Glutamatergic neuron (in vitro differentiated cells): ENCODE measurements around the gene KRTCAP3. TPM values are rescaled to one million over a fixed set of nuclear protein-coding genes. Genes with fewer than 3 reads are reported as not detected.
"Not testable (repeated sequence)": the region's sequence is repeated elsewhere in the genome, so short reads cannot be mapped to it uniquely, and the experiment has no call there.

Experiments used
- DNase-seq: peaks from one replicate; pipeline ENCODE4 v3.0.0; 2022
- H3K27ac Mint-ChIP-seq: one replicate; pipeline ENCODE4 v1.8.0; 2020; ENCODE audit warnings: mild to moderate bottlenecking, mixed read lengths, inconsistent platforms; ENCODE audit not compliant: unreplicated experiment
- H3K27me3 Mint-ChIP-seq: one replicate; pipeline ENCODE4 v1.8.0; 2020; ENCODE audit warnings: mild to moderate bottlenecking, moderate library complexity, mixed read lengths, inconsistent platforms; ENCODE audit not compliant: unreplicated experiment
- H3K36me3 Mint-ChIP-seq: one replicate; pipeline ENCODE4 v1.8.0; 2020; ENCODE audit warnings: mild to moderate bottlenecking, mixed read lengths, inconsistent platforms; ENCODE audit not compliant: unreplicated experiment
- H3K4me1 Mint-ChIP-seq: one replicate; pipeline ENCODE4 v1.8.0; 2020; ENCODE audit warnings: mild to moderate bottlenecking, low read depth, mixed read lengths, inconsistent platforms; ENCODE audit not compliant: unreplicated experiment
- H3K4me3 Mint-ChIP-seq: one replicate; pipeline ENCODE4 v1.8.0; 2020; ENCODE audit warnings: mild to moderate bottlenecking, mixed read lengths, inconsistent platforms; ENCODE audit not compliant: unreplicated experiment
- H3K9me3 Mint-ChIP-seq: one replicate; pipeline ENCODE4 v1.8.0; 2020; ENCODE audit warnings: mild to moderate bottlenecking, moderate library complexity, mixed read lengths, inconsistent platforms; ENCODE audit not compliant: unreplicated experiment
- CTCF ChIP-seq: fragments of 200-600 bp; sonication (generic); IDR thresholded peaks from one replicate; pipeline ENCODE4 v1.5.0; 2021; ENCODE audit not compliant: partially characterized antibody, unreplicated experiment
- total RNA-seq: library from RNA; stranded (reverse); fragmentation: NEBNext Ultra II Directional; extraction: Animal tissue kit (Norgen Biotek cat#: 25700); gene quantifications from one replicate; pipeline ENCODE4 v1.2.1, GENCODE V29; 2021; ENCODE audit not compliant: unreplicated experiment

The KRTCAP3 gene
- total RNA-seq, 1 donor from 2014 or later = 4.2 TPM

- Mint-ChIP-seq H3K4me3 (no peak overlapping the region), H3K4me1 (no peaks in the 10 kb centered on the region), H3K9me3 (no peaks in the 10 kb centered on the region), H3K27ac (no peak overlapping the region), H3K27me3 (peaks cover 8% of the 10 kb centered on the region), H3K36me3 (peaks cover 4% of the 10 kb centered on the region)
- TF ChIP-seq CTCF = no peak
- no peak for DNase-seq
Observed at GRCh38 chr2:27416151-27416550, 26.0 kb upstream of the KRTCAP3 start.

GRCh38 chr2:27420996-27421395, 21.2 kb upstream of the KRTCAP3 start:
- H3K4me3 Mint-ChIP-seq = no peak overlapping the region
- no peaks in the 10 kb centered on the region for H3K36me3 Mint-ChIP-seq
- peaks cover 2% of the 10 kb centered on the region for H3K27me3 Mint-ChIP-seq
- H3K9me3 Mint-ChIP-seq = no peaks in the 10 kb centered on the region
- no peak for TF ChIP-seq CTCF
- DNase-seq = no peak
- no peaks in the 10 kb centered on the region for H3K4me1 Mint-ChIP-seq
- H3K27ac Mint-ChIP-seq = no peak overlapping the region

- no peak overlapping the region for H3K4me3 Mint-ChIP-seq
- H3K4me1 Mint-ChIP-seq = no peaks in the 10 kb centered on the region
- TF ChIP-seq CTCF = no peak
Observed at GRCh38 chr2:27421660-27422250, 20.4 kb upstream of the KRTCAP3 start.

GRCh38 chr2:27422958-27423357, 19.2 kb upstream of the KRTCAP3 start:
- H3K36me3 Mint-ChIP-seq = no peaks in the 10 kb centered on the region
- peaks cover 4% of the 10 kb centered on the region for H3K4me1 Mint-ChIP-seq
- no peak overlapping the region for H3K4me3 Mint-ChIP-seq
- H3K27ac Mint-ChIP-seq = no peak overlapping the region
- no peaks in the 10 kb centered on the region for H3K27me3 Mint-ChIP-seq
- peaks cover 4% of the 10 kb centered on the region for H3K9me3 Mint-ChIP-seq
- no peak for DNase-seq
- no peak for TF ChIP-seq CTCF

More at GRCh38 chr2:27421660-27422250, 20.4 kb upstream of the KRTCAP3 start:
- DNase-seq = no peak
- Mint-ChIP-seq H3K36me3 (no peaks in the 10 kb centered on the region), H3K9me3 (no peaks in the 10 kb centered on the region), H3K27me3 (peaks cover 2% of the 10 kb centered on the region), H3K27ac (no peak overlapping the region)

- Mint-ChIP-seq H3K9me3 (peaks cover 12% of the 10 kb centered on the region), H3K4me1 (peaks cover 10% of the 10 kb centered on the region)
- not testable (repeated sequence) for DNase-seq, H3K27me3 Mint-ChIP-seq, H3K4me3 Mint-ChIP-seq, H3K36me3 Mint-ChIP-seq, H3K27ac Mint-ChIP-seq
Observed at GRCh38 chr2:27425039-27425438, 17.1 kb upstream of the KRTCAP3 start.
